NB4 (cell line): ENCODE measurements around the gene CLEC10A.

Experiments
- POLR2A ChIP-seq: IDR thresholded peaks from 2 replicates; pipeline ENCODE4 v1.6.1; 2011; ENCODE audit warnings: mild to moderate bottlenecking; ENCODE audit not compliant: insufficient read length; ENCODE audit errors: extremely low read depth
- TF ChIP-seq, protein P1 (sequence below): IDR thresholded peaks from one replicate; pipeline ENCODE4 v1.5.1; 2012; ENCODE audit warnings: low read depth, low read length

DNA sequence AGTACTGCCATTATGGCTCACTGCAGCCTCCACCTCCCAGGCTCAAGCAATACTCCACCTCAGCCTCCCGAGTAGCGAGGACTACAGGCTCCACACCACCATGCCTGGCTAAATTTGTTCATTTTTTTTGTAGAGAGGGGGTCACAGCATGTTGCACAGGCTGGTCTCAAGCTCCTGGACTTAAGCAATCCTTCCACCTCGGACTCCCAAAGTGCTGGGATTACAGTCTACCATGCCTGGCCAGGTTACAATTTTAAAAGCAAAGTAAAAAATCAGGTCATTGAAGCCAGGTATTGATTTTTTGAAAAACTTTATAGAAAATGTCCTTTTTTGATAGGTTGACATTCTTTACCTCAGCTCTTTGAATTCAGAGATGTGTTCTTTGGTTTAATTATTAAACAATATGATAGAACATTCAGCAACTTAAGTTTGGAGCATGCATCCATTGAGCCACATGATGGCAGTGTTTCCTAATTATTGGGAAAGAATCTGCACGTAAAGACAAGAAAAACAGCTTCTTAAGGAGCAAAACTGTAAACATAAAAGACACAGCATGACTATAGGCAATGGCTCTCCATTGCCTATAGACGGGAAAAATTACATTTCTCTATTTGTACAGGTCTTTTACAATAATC, 34.4 kb downstream of the CLEC10A start:
- TF ChIP-seq, protein P1, sequence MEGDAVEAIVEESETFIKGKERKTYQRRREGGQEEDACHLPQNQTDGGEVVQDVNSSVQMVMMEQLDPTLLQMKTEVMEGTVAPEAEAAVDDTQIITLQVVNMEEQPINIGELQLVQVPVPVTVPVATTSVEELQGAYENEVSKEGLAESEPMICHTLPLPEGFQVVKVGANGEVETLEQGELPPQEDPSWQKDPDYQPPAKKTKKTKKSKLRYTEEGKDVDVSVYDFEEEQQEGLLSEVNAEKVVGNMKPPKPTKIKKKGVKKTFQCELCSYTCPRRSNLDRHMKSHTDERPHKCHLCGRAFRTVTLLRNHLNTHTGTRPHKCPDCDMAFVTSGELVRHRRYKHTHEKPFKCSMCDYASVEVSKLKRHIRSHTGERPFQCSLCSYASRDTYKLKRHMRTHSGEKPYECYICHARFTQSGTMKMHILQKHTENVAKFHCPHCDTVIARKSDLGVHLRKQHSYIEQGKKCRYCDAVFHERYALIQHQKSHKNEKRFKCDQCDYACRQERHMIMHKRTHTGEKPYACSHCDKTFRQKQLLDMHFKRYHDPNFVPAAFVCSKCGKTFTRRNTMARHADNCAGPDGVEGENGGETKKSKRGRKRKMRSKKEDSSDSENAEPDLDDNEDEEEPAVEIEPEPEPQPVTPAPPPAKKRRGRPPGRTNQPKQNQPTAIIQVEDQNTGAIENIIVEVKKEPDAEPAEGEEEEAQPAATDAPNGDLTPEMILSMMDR = peak; percentile 57
- TF ChIP-seq POLR2A = no peak
